ENCODE results near the gene EPHB1.

DNA sequence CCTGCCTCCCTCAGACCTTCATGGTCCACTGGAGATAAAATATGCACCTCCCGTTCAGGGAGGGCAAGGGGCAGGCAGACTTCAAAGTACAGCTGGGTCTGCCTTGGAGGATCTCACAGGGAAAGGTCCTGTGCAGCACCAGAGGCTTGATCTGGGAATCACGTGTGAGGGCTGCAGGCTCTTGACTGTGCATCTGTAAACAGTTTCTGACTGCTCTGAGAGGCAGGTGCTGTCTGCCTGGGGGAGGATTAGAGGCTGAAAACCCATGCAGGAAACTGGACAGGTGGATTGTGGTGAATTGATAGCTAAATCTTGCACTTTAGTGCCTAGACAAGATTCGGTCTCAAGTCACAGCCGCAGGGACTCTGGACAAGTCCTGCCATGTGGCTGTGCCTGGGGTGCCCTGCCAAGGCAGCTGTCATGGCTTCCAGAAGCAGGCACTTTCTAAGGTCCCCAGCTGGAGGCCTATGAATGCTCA is 239.3 kb downstream of the EPHB1 start:
- TF ChIP-seq, protein P1, sequence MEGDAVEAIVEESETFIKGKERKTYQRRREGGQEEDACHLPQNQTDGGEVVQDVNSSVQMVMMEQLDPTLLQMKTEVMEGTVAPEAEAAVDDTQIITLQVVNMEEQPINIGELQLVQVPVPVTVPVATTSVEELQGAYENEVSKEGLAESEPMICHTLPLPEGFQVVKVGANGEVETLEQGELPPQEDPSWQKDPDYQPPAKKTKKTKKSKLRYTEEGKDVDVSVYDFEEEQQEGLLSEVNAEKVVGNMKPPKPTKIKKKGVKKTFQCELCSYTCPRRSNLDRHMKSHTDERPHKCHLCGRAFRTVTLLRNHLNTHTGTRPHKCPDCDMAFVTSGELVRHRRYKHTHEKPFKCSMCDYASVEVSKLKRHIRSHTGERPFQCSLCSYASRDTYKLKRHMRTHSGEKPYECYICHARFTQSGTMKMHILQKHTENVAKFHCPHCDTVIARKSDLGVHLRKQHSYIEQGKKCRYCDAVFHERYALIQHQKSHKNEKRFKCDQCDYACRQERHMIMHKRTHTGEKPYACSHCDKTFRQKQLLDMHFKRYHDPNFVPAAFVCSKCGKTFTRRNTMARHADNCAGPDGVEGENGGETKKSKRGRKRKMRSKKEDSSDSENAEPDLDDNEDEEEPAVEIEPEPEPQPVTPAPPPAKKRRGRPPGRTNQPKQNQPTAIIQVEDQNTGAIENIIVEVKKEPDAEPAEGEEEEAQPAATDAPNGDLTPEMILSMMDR (IDR thresholded peaks at IDR 0.05; ENCODE audit: extremely low read depth in 1 of 2, insufficient read depth in 1 of 2, low read depth in 1 of 2, low read length in 2 of 2): no peak
- no peak for TF ChIP-seq POLR2A (IDR thresholded peaks at IDR 0.05; ENCODE audit: low read depth, low read length)
- no peak for TF ChIP-seq MAX (IDR thresholded peaks at IDR 0.05; ENCODE audit: insufficient read depth, insufficient read length)
- no peak for TF ChIP-seq FOS (IDR thresholded peaks at IDR 0.05; ENCODE audit: borderline replicate concordance, insufficient read depth, low read length)
- TF ChIP-seq POLR2AphosphoS5 (IDR thresholded peaks at IDR 0.05; ENCODE audit: insufficient read depth, low read depth, low read length): no peak
